WTC11 (cell line): ENCODE measurements around the gene AMER1.
"Not testable (repeated sequence)": the region's sequence is repeated elsewhere in the genome, so short reads cannot be mapped to it uniquely, and the experiment has no call there.

Source experiments
- HMGXB4 ChIP-seq: sonication (generic); formaldehyde crosslinking; IDR thresholded peaks from 2 replicates; pipeline ENCODE4 v1.8.1; 2023; ENCODE audit warnings: mild to moderate bottlenecking, moderate library complexity, missing genetic modification reagents
- USF1 ChIP-seq: sonication (generic); formaldehyde crosslinking; IDR thresholded peaks from 2 replicates; pipeline ENCODE4 v1.8.0; 2022; ENCODE audit warnings: mild to moderate bottlenecking, missing genetic modification reagents

- TF ChIP-seq USF1, HMGXB4 (CRISPR knock-in tag): not testable (repeated sequence)
These were observed 8.5 kb upstream of the AMER1 start for GRCh38 chrX:64213989-64214388.
